GM19438 (cell line): ENCODE results near the gene STPG3.

Experiments used
- ATAC-seq: cut with Tn5 transposase; IDR thresholded peaks from one replicate; pipeline ENCODE4 v1.9.1; 2021; ENCODE audit warnings: low read depth; ENCODE audit not compliant: unreplicated experiment

STPG3 gene

GRCh38 chr9:137251194-137251461 is at the start of gene STPG3:
Gene STPG3 (plus strand): TSS chr9:137251286. CDS start chr9:137251287, 1 bp downstream.
- no peak for ATAC-seq

- no peak for ATAC-seq
Measured at GRCh38 chr9:137202966-137203365, 48.1 kb upstream of the STPG3 start.

GRCh38 chr9:137204731-137205125 is 46.4 kb upstream of the STPG3 start:
- no peak for ATAC-seq

GRCh38 chr9:137205126-137206069 is 45.7 kb upstream of the STPG3 start, which contains the start of the genes NDOR1 and TMEM203:
Gene NDOR1 (plus strand): TSS chr9:137205700. CDS start chr9:137205778, 78 bp downstream.
Gene TMEM203 (minus strand): TSS chr9:137205648. CDS start chr9:137205414, 234 bp downstream.
- ATAC-seq, result no peak

GRCh38 chr9:137206602-137207001 is 44.5 kb upstream of the STPG3 start:
- no peak for ATAC-seq

- no peak for ATAC-seq
Measured at GRCh38 chr9:137211532-137211931, 39.6 kb upstream of the STPG3 start.

- ATAC-seq, result no peak
Measured at GRCh38 chr9:137212520-137212919, 38.6 kb upstream of the STPG3 start.

- no peak for ATAC-seq
Measured at GRCh38 chr9:137213160-137214060, 37.7 kb upstream of the STPG3 start.

- no peak for ATAC-seq
Measured at GRCh38 chr9:137214620-137215019, 36.5 kb upstream of the STPG3 start.

- ATAC-seq, result no peak
Measured at GRCh38 chr9:137215196-137215986, 35.7 kb upstream of the STPG3 start.

GRCh38 chr9:137216188-137216965 is 34.7 kb upstream of the STPG3 start:
- no peak for ATAC-seq

GRCh38 chr9:137217276-137218211 is 33.5 kb upstream of the STPG3 start:
- ATAC-seq, result no peak

- no peak for ATAC-seq
Measured at GRCh38 chr9:137218212-137218753, 32.8 kb upstream of the STPG3 start.

GRCh38 chr9:137218754-137219271 is 32.3 kb upstream of the STPG3 start:
- ATAC-seq, result no peak

GRCh38 chr9:137219757-137220316 is 31.2 kb upstream of the STPG3 start:
- ATAC-seq, result no peak

GRCh38 chr9:137220317-137221094 is 30.6 kb upstream of the STPG3 start:
- no peak for ATAC-seq

- ATAC-seq, result no peak
Measured at GRCh38 chr9:137221095-137221505, 30.0 kb upstream of the STPG3 start.
